Ectodermal cell (in vitro differentiated cells): ENCODE data around the gene TTBK2.

ENCODE experiments used
- H3K27ac ChIP-seq: 2 replicates; pipeline ENCODE4 v1.7.0; 2013; ENCODE audit warnings: mild to moderate bottlenecking, low read depth, low read length; ENCODE audit not compliant: insufficient read depth, poor library complexity, severe bottlenecking
- H3K27me3 ChIP-seq: 2 replicates; pipeline ENCODE4 v1.7.0; 2013; ENCODE audit warnings: mild to moderate bottlenecking, low read length; ENCODE audit not compliant: insufficient read depth, control insufficient read depth, poor library complexity, severe bottlenecking
- H3K36me3 ChIP-seq: one replicate; pipeline ENCODE4 v1.7.0; 2013; ENCODE audit warnings: low read length; ENCODE audit not compliant: control insufficient read depth, insufficient read depth
- H3K4me1 ChIP-seq: one replicate; pipeline ENCODE4 v1.7.0; 2013; ENCODE audit warnings: low read length; ENCODE audit not compliant: control insufficient read depth, insufficient read depth
- H3K4me3 ChIP-seq: 2 replicates; pipeline ENCODE4 v1.7.0; 2013; ENCODE audit warnings: low read depth, low read length, control low read depth; ENCODE audit not compliant: insufficient read depth
- H3K9me3 ChIP-seq: 2 replicates; pipeline ENCODE4 v1.7.0; 2013; ENCODE audit warnings: mild to moderate bottlenecking, low read length, moderate library complexity; ENCODE audit not compliant: control insufficient read depth
- WGBS, 2 experiments: methylation state at CpG; one replicate each; pipeline ENCODE4 v1.1.7; 2013; ENCODE audit warnings: missing lambda C conversion rate in 2 of 2; 5-methylcytosine and 5-hydroxymethylcytosine counted together

TTBK2 gene

GRCh38 chr15:42737529-42738328 is 182.8 kb downstream of the TTBK2 start:
- Histone ChIP-seq H3K9me3 (no peaks in the 10 kb centered on the region), H3K4me1 (peaks cover 10% of the 10 kb centered on the region), H3K27me3 (peaks cover 6% of the 10 kb centered on the region), H3K36me3 (peaks cover 18% of the 10 kb centered on the region), H3K27ac (peak overlapping the region; percentile 8), H3K4me3 (peak overlapping the region; percentile 93)
- 87 to 94% methylated on average over 19 to 21 of the region's 21 CpGs for WGBS, 2 experiments

GRCh38 chr15:42736793-42737528 is 183.6 kb downstream of the TTBK2 start, which contains the start of gene CDAN1:
CDAN1 (minus strand) TSS chr15:42737128; CDS start chr15:42737102, 26 bp downstream.
- Histone ChIP-seq H3K27ac (peak within 1 kb of the TSS; percentile 8), H3K9me3 (no peaks in the 10 kb centered on the region), H3K4me3 (peak within 1 kb of the TSS; percentile 93), H3K27me3 (peaks cover 6% of the 10 kb centered on the region), H3K4me1 (peaks cover 10% of the 10 kb centered on the region), H3K36me3 (peaks cover 20% of the 10 kb centered on the region)
- 0 to 1% methylated on average over 76 of the region's 76 CpGs for WGBS, 2 experiments

GRCh38 chr15:42736178-42736792 is 184.3 kb downstream of the TTBK2 start:
- Histone ChIP-seq H3K27me3 (peaks cover 6% of the 10 kb centered on the region), H3K4me3 (peak overlapping the region; percentile 93), H3K27ac (no peak overlapping the region), H3K4me1 (peaks cover 10% of the 10 kb centered on the region), H3K9me3 (no peaks in the 10 kb centered on the region), H3K36me3 (peaks cover 26% of the 10 kb centered on the region)
- 2% methylated on average over 55 of the region's 55 CpGs for WGBS, 2 experiments

- 85 to 89% methylated on average over 19 of the region's 19 CpGs for WGBS, 2 experiments
- peak overlapping the region; percentile 93 for H3K4me3 ChIP-seq
- peaks cover 28% of the 10 kb centered on the region for H3K36me3 ChIP-seq
- H3K9me3 ChIP-seq, result no peaks in the 10 kb centered on the region
- peaks cover 6% of the 10 kb centered on the region for H3K27me3 ChIP-seq
- H3K27ac ChIP-seq, result no peak overlapping the region
- peaks cover 10% of the 10 kb centered on the region for H3K4me1 ChIP-seq
Observed at GRCh38 chr15:42735382-42736165, 185.0 kb downstream of the TTBK2 start.

- 89 to 94% methylated on average over 6 of the region's 6 CpGs for WGBS, 2 experiments
Observed at GRCh38 chr15:42734076-42734672, 186.4 kb downstream of the TTBK2 start.

GRCh38 chr15:42733027-42733426 is 187.6 kb downstream of the TTBK2 start:
- peaks cover 14% of the 10 kb centered on the region for H3K4me1 ChIP-seq
- H3K27ac ChIP-seq, result no peak overlapping the region
- no peak overlapping the region for H3K4me3 ChIP-seq
- peaks cover 35% of the 10 kb centered on the region for H3K36me3 ChIP-seq
- H3K9me3 ChIP-seq, result no peaks in the 10 kb centered on the region
- WGBS, 2 experiments, result 92 to 97% methylated on average over 11 of the region's 11 CpGs
- H3K27me3 ChIP-seq, result peaks cover 6% of the 10 kb centered on the region

More at GRCh38 chr15:42734076-42734672, 186.4 kb downstream of the TTBK2 start:
- no peaks in the 10 kb centered on the region for H3K9me3 ChIP-seq
- peaks cover 10% of the 10 kb centered on the region for H3K4me1 ChIP-seq
- no peak overlapping the region for H3K4me3 ChIP-seq
- H3K36me3 ChIP-seq, result peaks cover 35% of the 10 kb centered on the region
- H3K27ac ChIP-seq, result no peak overlapping the region
- peaks cover 6% of the 10 kb centered on the region for H3K27me3 ChIP-seq

GRCh38 chr15:42732095-42732827 is 188.3 kb downstream of the TTBK2 start:
- H3K4me3 ChIP-seq, result no peak overlapping the region
- peaks cover 42% of the 10 kb centered on the region for H3K36me3 ChIP-seq
- peaks cover 13% of the 10 kb centered on the region for H3K4me1 ChIP-seq
- 92 to 97% methylated on average over 15 of the region's 15 CpGs for WGBS, 2 experiments
- H3K9me3 ChIP-seq, result no peaks in the 10 kb centered on the region
- H3K27me3 ChIP-seq, result peaks cover 6% of the 10 kb centered on the region
- H3K27ac ChIP-seq, result no peak overlapping the region

- 94 to 97% methylated on average over 6 of the region's 6 CpGs for WGBS, 2 experiments
- Histone ChIP-seq H3K36me3 (peaks cover 43% of the 10 kb centered on the region), H3K4me1 (peaks cover 14% of the 10 kb centered on the region), H3K4me3 (no peak overlapping the region), H3K9me3 (no peaks in the 10 kb centered on the region), H3K27me3 (peaks cover 6% of the 10 kb centered on the region), H3K27ac (no peak overlapping the region)
Observed at GRCh38 chr15:42731461-42731860, 189.1 kb downstream of the TTBK2 start.

GRCh38 chr15:42730536-42730935 is 190.0 kb downstream of the TTBK2 start:
- WGBS, 2 experiments, result 94 to 96% methylated on average over 14 of the region's 14 CpGs
- Histone ChIP-seq H3K36me3 (peaks cover 44% of the 10 kb centered on the region), H3K4me1 (peaks cover 9% of the 10 kb centered on the region), H3K4me3 (no peak overlapping the region), H3K9me3 (no peaks in the 10 kb centered on the region), H3K27me3 (no peaks in the 10 kb centered on the region), H3K27ac (no peak overlapping the region)
